GM18868 (cell line): ENCODE results near the gene CRHR1.

ENCODE experiments used
- ATAC-seq: cut with Tn5 transposase; IDR thresholded peaks from one replicate; pipeline ENCODE4 v1.9.1; 2021; ENCODE audit warnings: mild to moderate bottlenecking, moderate library complexity; ENCODE audit not compliant: unreplicated experiment

Gene CRHR1

DNA sequence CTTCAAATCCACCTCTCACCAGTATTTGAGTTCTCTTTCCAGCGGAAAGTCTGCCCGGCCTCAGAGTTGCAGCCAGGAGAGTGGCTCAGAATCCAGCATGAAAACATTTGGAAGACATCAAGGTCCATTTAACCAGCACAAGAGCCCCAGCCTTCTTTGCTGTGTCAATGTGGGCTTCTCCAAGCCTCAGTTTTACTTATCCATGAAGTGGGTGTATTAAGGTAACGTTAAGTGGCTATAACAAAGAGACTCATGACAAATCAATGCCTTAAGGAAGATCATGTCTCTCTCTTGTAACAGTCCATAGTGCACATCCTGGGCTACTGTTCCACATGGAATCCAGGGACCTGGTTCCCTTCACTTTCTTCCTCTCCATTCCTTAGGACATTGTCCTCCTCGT lies 59.6 kb downstream of the CRHR1 start:
- ATAC-seq: no peak

DNA sequence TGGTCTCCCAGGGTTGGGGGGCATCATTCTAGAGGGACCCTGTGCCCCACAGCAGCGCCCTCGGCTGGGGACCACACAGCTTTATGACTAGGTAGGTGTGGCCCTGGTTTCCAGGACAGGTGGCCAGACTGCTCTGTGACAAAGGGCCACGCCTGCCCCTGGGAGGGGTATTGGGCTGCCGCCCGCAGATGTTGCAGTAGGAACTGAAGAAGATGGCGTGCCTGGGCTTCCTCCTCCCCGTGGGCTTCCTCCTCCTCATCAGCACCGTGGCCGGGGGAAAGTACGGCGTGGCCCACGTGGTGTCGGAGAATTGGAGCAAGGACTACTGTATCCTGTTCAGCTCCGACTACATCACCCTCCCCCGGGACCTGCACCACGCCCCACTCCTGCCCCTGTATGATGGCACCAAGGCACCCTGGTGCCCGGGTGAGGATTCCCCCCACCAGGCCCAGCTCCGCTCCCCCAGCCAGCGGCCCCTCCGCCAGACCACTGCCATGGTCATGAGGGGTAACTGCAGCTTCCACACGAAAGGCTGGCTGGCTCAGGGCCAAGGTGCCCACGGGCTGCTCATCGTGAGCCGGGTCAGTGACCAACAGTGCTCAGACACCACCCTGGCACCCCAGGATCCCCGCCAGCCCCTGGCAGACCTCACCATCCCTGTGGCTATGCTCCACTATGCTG lies 60.7 kb downstream of the CRHR1 start, which contains the start of gene SPPL2C:
Gene SPPL2C, plus strand, starts transcription at position 187 of the 681 bp plus-strand sequence. Its CDS starts 26 bp downstream, at position 213.
- ATAC-seq: no peak

DNA sequence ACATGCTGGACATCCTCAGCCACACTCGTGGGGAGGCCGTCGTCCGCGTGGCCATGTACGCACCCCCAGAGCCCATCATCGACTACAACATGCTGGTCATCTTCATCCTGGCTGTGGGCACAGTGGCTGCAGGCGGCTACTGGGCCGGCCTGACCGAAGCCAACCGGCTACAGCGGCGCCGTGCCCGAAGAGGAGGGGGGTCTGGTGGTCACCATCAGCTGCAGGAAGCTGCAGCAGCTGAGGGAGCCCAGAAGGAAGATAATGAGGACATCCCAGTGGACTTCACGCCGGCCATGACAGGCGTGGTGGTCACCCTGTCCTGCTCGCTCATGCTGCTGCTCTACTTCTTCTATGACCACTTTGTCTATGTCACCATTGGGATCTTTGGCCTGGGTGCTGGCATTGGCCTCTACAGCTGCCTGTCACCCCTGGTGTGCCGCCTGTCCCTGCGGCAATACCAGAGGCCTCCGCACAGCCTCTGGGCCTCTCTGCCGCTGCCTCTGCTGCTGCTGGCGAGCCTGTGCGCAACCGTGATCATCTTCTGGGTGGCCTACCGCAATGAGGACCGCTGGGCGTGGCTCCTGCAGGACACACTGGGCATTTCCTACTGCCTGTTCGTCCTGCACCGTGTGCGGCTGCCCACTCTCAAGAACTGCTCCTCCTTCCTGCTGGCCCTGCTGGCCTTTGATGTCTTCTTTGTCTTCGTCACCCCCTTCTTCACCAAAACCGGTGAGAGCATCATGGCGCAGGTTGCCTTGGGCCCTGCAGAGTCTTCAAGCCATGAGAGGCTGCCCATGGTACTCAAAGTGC lies 61.5 kb downstream of the CRHR1 start:
- no peak for ATAC-seq

DNA sequence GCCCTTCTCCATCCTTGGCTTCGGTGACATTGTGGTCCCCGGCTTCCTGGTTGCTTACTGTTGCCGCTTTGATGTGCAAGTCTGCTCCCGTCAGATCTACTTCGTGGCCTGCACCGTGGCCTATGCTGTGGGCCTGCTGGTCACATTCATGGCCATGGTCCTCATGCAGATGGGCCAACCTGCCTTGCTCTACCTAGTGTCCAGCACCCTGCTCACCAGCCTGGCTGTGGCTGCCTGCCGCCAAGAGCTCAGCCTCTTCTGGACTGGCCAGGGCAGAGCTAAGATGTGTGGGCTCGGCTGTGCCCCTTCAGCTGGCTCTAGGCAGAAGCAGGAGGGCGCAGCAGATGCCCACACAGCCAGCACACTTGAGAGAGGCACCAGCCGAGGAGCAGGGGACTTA lies 62.1 kb downstream of the CRHR1 start:
- no peak for ATAC-seq

DNA sequence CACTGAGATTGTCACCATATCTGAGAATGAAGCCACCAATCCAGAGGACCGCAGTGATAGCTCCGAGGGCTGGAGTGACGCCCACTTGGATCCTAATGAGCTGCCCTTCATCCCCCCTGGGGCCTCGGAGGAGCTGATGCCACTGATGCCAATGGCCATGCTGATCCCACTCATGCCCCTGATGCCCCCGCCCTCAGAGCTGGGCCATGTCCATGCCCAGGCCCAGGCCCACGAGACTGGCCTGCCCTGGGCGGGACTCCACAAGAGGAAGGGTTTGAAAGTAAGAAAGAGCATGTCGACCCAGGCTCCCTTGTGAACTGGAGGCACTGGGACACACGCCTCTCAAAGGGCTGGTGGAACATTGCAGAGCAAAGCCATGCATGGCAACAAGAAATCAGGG lies 62.5 kb downstream of the CRHR1 start:
- no peak for ATAC-seq

DNA sequence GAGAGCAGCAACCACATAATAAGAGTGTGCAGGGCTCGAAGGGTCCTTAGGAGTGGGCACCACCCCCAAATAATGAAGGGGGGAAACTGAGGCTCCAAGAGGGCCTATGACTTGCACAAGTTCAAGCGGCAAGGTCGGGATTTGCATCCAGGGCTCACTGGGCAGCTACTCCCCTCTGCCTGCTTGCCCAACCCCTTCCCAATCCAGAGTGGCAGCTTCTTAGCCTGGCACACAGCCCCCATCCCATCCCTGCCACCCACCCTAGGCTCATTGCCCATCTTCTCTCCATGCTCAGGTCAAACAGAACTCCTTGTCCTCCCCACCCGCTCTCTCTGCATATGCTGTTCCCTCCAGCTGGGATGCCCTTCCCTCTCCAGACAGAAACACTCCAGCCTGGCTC lies 63.0 kb downstream of the CRHR1 start:
- ATAC-seq: no peak

DNA sequence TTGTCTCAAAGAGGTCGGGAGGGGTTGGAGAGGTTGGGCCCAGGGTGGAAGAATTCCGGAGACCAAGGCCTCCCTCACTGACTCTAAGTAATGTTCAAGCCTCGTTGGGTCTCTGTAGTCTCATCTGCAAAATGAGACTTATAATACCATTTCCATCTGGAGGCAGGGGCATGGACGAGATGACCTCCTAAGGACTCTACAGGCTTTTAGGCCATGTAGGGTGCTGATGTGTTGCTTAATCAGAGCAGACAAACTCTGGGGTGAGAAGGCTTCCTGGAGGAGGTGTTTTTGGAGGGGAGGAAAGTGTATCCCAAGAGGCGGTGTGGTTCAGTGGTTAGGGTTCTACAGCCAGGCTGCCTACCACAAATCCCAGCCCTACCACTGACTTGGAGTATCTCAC lies 63.6 kb downstream of the CRHR1 start:
- no peak for ATAC-seq

DNA sequence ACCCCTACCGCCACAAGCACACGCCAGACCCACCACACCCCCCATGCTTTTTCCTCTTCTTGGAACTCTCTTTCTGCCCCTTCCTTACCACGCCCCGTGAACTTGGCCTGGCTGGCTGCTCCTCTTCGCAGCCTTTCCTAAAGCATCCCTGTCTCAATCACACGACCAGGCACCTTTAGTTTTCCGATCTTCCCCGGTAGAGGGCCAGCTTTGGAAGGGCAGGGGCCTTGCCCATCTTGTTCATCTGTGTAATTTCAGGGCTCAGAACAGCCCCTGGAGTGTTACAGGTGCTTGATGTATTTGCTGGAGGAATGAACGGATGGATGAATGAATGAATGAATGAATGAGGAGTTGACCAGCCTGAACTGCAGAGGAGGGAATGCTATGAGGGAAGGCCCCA lies 64.3 kb downstream of the CRHR1 start:
- ATAC-seq: no peak

DNA sequence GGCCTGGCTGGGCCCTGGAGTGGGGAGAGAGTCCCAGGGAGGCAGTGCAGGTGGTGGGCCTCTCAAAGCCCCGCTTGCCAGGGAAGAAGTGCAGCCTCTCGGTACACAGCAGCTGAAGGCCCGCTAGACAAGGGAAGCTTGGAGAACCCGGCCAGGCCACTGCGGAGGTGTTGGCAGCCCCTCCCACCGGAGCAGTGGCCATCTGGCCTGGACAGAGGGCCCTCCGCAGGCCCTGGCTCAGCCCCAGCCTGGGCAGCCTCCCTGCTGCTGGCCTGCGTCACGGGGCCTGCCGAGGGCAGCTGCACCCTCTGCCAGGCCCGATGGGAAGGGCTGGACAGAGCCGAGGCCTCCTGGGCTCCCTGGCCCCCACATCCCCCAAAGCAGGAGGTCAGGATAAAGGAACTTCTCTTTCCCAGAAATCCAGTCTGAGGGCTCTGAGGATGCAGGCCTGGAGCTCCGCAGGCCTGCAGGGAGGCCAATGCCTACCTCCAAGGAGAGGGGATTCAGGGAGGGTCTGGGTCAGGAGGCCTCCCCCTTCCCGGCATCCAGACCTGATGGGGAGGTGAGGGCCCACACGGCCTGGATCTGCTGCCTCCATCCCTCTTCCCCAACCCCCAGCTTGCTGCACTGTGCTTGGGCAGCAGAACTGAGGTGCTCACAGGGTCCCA lies 64.9 kb downstream of the CRHR1 start:
- no peak for ATAC-seq

DNA sequence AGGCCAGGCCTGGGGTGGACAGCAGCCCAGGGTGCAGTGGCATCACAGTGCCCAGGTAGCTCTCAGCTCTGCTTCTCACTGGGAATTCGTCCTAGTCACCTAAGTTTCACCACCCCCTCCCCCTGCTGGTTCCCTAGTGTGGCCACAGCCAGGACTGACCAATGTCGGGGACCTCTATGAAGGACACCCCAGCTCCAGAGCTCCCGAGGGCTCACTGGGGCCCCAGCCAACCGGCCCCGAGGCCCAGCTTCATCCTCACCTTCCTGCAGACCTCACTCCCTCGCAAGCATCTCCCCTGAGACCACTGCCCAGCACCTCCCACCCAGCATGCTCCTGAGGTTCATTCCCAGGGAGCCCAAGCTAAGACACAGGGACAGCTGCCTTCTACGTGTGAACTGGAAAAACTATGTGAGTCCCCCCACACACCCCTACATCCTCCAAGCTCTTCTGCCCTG lies 65.4 kb downstream of the CRHR1 start:
- ATAC-seq: no peak

DNA sequence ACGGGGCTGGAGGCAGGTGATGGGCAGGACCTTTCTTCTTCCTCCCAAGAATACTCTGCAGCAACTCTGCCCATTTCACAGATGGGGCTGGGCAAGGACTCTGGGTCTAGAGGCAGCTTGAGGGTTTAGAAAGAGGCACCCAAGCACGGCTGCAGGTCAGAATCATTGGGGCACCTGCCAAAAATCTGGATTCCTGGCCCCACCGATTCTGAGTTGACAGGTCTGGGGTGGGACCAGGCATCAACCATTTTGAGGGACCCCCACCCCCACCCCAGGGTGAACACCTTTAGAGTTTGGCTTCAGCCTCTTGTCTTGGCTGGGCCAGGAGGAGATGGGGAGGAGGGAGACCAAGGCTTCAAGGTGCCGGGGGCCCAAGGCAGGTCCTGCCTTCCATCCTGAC lies 65.9 kb downstream of the CRHR1 start:
- ATAC-seq: no peak

DNA sequence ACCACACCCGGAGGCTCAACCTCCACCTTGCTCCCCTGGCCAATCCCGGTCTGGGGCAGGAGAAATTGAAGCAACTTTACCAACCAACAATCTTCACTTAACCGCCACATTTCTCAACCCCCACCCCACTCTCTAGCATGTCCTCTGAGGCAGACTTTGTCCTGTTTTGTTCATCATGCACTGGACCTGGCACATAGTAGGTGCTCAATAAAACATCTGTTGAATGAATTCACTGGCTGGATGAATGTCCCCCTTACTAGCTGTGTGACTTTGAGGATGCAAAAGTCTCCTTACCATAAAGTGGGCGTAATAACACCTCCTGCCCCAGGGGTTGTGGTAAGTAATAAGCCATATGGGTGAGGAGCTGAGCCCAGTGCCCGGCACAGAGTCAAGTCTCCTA lies 66.3 kb downstream of the CRHR1 start:
- ATAC-seq: no peak

DNA sequence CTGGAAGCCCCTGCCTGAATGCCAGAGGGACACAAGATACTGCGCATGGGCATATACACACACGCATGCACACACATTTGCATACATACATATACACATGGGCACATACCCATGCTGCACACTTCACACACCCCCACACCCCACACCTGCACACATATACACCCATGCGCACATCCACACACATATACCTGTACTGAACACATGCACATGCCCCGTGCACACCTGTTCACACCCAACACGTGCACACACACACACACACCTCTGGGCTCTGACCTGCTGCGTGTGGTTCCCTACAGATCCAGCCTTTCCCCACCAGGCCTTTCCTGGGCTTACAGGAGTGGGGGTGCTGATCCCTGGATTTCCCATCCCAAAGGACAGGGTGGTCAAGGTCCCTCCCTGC lies 66.9 kb downstream of the CRHR1 start:
- ATAC-seq: no peak

DNA sequence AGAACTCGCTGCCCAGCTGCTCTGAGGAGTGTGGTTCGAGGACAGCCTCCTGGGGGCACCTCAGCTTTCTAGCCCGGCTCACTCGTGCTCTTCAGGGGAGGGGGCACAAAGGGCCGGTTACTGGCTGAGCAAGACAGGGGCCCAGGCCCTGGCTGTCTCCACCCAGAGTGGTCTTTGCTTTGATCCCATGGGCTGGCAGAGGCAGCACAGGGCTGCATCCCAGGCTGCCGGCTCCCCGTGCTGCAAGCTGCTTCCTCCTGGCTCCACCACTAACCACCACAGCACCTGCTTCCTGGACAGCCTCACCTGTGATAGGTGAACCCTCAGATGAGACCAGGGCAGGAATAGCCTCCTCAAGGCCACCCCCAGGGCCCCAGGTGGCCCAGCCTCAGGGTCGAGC lies 67.3 kb downstream of the CRHR1 start:
- no peak for ATAC-seq

DNA sequence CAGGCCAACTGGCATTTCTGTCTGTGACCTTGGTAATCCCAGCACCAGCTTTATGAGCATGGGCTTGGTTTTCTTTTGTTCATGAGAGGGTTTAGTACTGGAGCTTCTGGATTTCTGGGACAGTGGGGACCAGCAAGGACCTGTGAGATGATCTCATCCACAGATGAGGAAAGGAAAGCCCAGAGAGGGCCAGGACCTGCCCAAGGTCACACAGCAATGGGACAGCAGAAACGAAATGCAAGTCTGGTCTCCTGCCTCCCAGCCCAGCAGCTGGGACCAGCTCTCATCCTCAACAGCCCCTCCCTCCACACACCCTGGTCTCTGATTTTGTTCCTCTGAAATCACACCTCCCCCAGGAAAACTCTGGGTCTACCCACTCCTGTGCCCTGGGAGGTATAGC lies 67.8 kb downstream of the CRHR1 start:
- ATAC-seq: no peak

DNA sequence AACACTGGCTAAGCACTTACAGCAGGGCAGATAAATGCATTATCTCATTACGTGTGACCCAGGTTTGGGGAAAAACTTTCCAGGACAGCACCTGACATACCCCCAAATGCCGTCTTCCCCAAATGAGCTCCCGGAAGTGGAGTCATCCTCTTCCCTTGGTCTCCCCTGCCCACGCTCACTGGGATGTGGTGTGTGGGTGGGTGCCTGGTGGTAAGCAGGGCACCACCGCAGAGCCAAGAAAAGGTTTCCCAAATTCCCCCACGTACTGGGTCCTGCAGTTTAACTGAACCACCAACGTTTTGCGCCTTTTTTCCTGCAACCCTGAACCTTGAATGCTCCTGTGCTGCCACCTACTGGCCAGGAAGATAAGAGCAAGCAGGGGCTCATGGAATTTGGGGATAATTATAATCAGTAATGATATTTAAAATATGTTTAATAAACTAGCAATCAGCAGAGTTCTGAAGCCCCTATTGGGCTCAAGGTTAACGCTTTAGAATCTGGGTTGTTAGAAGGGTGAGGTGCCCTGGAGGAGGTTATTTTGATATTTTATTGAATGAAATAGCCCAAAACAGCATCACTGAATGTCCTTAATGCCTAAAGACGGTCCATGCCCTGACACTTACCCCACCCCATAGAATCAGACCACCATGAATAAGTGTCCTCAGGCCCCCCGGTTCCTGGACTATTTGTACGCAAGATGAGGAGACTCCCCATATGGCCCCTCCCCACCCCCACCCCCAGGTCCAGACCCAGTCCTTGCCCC lies 68.6 kb downstream of the CRHR1 start:
- ATAC-seq: no peak

DNA sequence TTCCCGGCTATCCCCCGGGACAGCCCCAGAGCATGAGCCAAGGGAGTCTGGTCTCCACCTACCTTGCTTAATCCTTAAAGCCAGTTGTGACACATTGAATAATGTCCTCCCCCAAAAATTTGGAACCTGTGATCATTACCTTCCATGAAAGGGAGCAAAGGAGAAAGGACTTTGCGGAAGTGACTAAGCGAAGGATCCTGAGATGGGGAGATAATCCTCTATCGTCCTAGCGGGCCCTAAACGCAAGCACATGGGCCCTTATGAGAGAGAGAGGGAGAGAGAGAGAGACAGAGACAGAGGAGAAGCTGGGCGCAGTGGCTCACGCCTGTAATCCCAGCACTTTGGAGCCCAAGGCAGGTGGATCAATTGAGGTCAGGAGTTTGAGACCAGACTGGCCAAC lies 70.1 kb downstream of the CRHR1 start:
- ATAC-seq: no peak

DNA sequence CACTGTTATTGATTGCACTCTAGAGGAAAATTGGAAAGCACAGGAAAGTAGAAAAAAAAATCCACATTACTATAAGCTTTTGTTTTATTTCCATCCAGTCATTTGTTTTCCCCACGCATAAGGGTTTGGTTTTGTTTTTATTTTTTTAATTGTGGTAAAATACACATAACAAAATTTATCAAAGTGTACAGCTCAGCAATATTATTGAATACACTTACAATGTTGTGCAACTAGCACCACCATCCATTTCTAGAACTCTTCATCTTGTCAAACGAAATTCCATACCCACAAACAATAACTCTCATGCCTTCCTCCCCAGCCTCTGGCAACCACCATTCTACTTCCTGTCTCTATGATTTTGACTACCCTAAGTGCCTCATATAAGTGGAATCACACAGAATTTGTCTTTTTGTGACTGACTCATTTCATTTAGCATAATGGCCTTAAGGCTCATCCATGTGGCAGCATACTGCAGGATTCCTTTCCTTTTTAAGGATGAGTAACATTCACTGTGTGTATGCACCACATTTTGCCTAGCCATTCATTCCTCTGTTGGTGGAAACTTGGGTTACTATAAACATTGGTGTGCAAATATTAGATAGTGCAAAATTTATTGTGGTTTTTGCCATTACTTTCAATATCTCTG lies 71.7 kb downstream of the CRHR1 start:
- no peak for ATAC-seq

DNA sequence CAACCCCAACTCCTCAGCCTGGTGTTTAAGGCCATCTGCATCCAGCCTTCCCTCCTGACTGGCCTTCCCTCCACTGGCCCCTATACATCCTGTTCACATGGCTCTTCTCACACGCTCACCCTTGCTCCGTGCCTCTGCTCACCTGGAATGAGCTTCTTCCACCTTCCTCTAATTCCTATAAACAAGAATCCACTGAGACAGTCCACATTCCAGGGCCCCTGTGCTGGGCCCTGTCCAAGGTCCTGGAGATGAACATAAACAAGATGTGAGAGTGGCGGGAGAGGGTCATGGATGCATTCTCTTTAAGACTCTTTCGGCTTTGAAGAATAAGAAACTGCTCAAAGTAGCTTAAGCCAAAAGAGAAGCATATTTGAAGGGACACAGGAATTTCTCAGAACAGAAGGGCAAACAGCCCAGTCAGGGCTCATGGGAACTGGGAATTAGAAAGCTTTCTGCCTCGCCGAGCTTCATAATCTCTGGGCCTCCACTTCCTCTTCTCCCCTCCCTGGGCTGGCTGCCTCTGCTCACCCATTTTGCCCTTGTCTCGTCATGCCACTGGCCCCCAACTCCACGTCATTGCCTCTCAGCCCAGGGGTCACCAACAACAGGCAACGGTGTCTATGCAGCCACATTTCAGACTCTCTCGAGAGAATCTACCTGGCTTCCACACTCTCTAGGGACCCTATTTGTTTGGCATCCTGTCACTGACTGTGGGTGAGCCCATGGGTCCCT lies 74.0 kb downstream of the CRHR1 start:
- no peak for ATAC-seq

DNA sequence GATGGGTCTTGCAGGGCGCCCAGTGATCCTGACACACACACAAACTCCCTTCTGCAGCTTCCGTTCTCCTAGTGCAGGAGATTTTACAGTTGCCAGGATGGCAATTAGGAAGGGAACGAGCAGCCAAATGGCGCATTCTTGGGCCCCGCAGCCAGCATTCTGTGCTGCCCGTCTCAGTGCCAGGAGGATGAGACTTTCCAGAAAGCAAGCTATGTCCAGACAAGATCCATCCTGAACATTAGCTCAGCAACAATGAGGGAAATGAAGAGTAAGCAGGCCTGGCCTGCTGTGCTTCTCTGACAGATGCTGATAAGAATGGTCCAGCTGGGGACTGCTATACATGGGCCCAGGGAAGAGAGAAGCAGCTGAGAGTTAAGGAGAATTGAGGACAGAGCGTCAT lies 77.0 kb downstream of the CRHR1 start:
- ATAC-seq: no peak
